BE2C (cell line): ENCODE results near the gene OMP.

Experiments used
- DNase-seq: peaks from one replicate; pipeline ENCODE4 v3.0.0-alpha.2; 2020
- H3K27me3 ChIP-seq: fragments of 250-450 bp; sonication (Bioruptor Pico); 2 replicates; pipeline ENCODE4 v1.5.1; 2020; ENCODE audit warnings: mild to moderate bottlenecking
- H3K36me3 ChIP-seq: fragments of 250-450 bp; sonication (Bioruptor Pico); 2 replicates; pipeline ENCODE4 v1.5.1; 2020; ENCODE audit warnings: mild to moderate bottlenecking
- H3K4me1 ChIP-seq: fragments of 250-450 bp; sonication (Bioruptor Pico); 2 replicates; pipeline ENCODE4 v1.5.1; 2020
- H3K4me3 ChIP-seq: 2 replicates; pipeline ENCODE4 v1.5.1; 2011; ENCODE audit warnings: low read depth, low read length
- H3K9me3 ChIP-seq: fragments of 250-450 bp; sonication (Bioruptor Pico); 2 replicates; pipeline ENCODE4 v1.5.1; 2020
- TF ChIP-seq, protein P1 (sequence below): IDR thresholded peaks from 2 replicates; pipeline ENCODE4 v1.5.1; 2012; ENCODE audit warnings: mild to moderate bottlenecking, low read depth, low read length

OMP gene

DNA sequence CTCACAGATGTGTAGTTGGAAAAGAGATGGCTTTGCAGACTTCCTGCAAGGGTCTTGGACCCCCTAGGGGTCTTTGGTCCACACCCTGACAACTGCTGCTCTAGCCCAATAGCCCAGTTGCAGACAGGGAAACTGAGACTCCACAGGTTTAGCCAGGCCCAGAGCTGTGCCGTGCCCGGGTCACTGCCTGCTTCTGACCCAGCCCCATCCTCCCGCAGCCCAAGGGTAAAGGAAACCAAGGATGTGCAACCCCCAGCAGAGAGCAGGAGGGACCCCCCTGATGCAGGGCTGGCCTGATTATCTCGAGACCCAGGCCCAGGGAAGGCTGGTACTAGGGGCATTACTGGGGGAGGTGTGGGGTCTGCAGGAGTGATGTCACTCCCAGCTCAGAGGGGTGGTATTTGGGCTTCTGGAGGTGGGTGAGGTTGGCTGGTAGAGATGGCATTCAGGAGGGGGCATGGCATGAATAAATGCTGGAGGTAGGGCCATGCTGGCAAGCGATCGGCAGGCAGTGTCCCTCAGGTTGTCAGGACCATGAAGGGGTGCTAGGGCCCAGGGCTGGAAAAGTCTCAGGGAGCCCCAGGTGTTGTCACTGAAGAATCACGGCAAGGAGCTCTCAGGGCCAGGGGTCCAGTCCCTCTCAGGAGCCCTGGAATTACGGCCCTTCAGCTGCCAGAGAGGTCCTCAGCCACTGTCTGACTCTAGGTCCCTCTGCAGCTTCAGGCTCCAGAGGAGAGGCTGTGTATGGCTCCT, 46.5 kb downstream of the OMP start:
- Histone ChIP-seq H3K36me3 (no peaks in the 10 kb centered on the region), H3K9me3 (no peaks in the 10 kb centered on the region), H3K27me3 (no peaks in the 10 kb centered on the region), H3K4me3 (no peak overlapping the region), H3K4me1 (no peaks in the 10 kb centered on the region)
- TF ChIP-seq, protein P1, sequence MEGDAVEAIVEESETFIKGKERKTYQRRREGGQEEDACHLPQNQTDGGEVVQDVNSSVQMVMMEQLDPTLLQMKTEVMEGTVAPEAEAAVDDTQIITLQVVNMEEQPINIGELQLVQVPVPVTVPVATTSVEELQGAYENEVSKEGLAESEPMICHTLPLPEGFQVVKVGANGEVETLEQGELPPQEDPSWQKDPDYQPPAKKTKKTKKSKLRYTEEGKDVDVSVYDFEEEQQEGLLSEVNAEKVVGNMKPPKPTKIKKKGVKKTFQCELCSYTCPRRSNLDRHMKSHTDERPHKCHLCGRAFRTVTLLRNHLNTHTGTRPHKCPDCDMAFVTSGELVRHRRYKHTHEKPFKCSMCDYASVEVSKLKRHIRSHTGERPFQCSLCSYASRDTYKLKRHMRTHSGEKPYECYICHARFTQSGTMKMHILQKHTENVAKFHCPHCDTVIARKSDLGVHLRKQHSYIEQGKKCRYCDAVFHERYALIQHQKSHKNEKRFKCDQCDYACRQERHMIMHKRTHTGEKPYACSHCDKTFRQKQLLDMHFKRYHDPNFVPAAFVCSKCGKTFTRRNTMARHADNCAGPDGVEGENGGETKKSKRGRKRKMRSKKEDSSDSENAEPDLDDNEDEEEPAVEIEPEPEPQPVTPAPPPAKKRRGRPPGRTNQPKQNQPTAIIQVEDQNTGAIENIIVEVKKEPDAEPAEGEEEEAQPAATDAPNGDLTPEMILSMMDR = no peak
- no peak for DNase-seq

GRCh38 chr11:77149716-77150392, 47.2 kb downstream of the OMP start:
- Histone ChIP-seq H3K27me3 (no peaks in the 10 kb centered on the region), H3K9me3 (no peaks in the 10 kb centered on the region), H3K36me3 (no peaks in the 10 kb centered on the region), H3K4me1 (no peaks in the 10 kb centered on the region), H3K4me3 (no peak overlapping the region)
- TF ChIP-seq, protein P1 = no peak
- DNase-seq = no peak

DNA sequence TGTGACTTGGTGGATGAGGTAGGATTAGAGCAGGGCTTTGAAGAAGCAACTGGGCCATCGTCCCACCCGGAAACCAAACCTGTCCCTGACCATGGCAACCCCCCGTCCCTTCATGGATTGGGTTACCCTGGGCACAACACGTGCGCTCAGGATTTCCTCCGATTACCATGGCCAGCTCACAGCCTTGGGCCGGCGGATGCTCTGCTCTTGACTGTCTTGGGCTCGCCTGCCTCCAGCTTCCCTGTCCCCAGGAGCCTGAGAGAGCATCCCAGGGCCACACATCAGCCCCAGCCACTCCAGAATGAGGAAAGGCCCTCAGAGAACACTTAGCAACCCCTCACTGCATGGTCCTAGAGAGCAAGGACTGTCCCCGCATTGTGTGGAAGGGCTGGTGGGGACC, 48.2 kb downstream of the OMP start:
- TF ChIP-seq, protein P1 = no peak

GRCh38 chr11:77151804-77152509, 49.3 kb downstream of the OMP start:
- TF ChIP-seq, protein P1 = no peak
- no peak for DNase-seq
- Histone ChIP-seq H3K4me1 (no peaks in the 10 kb centered on the region), H3K4me3 (no peak overlapping the region), H3K27me3 (no peaks in the 10 kb centered on the region), H3K9me3 (no peaks in the 10 kb centered on the region), H3K36me3 (no peaks in the 10 kb centered on the region)

More for the DNA sequence above, 48.2 kb downstream of the OMP start:
- Histone ChIP-seq H3K27me3 (no peaks in the 10 kb centered on the region), H3K4me3 (no peak overlapping the region), H3K36me3 (no peaks in the 10 kb centered on the region), H3K9me3 (no peaks in the 10 kb centered on the region), H3K4me1 (no peaks in the 10 kb centered on the region)
- DNase-seq = no peak

DNA sequence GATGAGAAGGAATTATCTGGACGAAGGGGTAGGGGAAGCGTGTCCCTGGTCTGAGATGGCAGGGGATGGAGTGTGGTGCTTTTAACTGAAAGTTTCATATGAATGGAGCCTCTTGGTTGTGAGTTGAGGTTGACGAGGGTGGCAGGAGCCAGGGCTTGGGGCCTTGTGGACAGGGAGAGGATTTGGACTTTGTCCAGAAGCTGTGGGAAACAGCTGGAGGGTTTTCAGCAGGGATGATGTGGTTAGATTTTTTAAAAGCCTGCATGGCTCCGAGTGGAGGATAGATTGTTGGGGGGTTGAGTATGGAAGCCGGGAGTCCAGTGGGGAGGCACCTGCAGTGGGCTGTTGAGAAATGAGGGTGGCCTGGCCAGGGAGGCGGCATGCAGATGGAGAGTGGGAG, 50.2 kb downstream of the OMP start:
- Histone ChIP-seq H3K36me3 (no peaks in the 10 kb centered on the region), H3K27me3 (no peaks in the 10 kb centered on the region), H3K4me3 (no peak overlapping the region), H3K4me1 (no peaks in the 10 kb centered on the region), H3K9me3 (no peaks in the 10 kb centered on the region)
- TF ChIP-seq, protein P1 = no peak
- DNase-seq = no peak
